ENCODE results near the gene MINDY3.
A peak's percentile ranks its signal among the peaks of the same experiment; 100 is the strongest.
"Not testable (repeated sequence)": the region's sequence is repeated elsewhere in the genome, so short reads cannot be mapped to it uniquely, and the experiment has no call there.

Gene MINDY3

GRCh38 chr10:15859906-15860691, at the start of gene MINDY3:
Gene MINDY3, minus strand, starts transcription at chr10:15860507. Its CDS starts 208 bp downstream, at chr10:15860299.
- peak; percentile 94 for DNase-seq

- DNase-seq, result no peak
These were observed 41.6 kb upstream of the MINDY3 start for GRCh38 chr10:15901889-15902288.

- no peak for DNase-seq
These were observed 37.7 kb upstream of the MINDY3 start for GRCh38 chr10:15898046-15898445.

- DNase-seq, result no peak
These were observed 37.0 kb upstream of the MINDY3 start for GRCh38 chr10:15897287-15897686.

GRCh38 chr10:15896654-15897053, 36.3 kb upstream of the MINDY3 start:
- no peak for DNase-seq

GRCh38 chr10:15884447-15884846, 24.1 kb upstream of the MINDY3 start:
- DNase-seq, result no peak

- DNase-seq, result no peak
These were observed 21.2 kb upstream of the MINDY3 start for GRCh38 chr10:15881542-15881941.

- DNase-seq, result no peak
These were observed 19.4 kb upstream of the MINDY3 start for GRCh38 chr10:15879663-15880062.

GRCh38 chr10:15879058-15879457, 18.8 kb upstream of the MINDY3 start:
- no peak for DNase-seq

GRCh38 chr10:15877836-15878576, 17.7 kb upstream of the MINDY3 start:
- DNase-seq, result no peak

- not testable (repeated sequence) for DNase-seq
These were observed 16.0 kb upstream of the MINDY3 start for GRCh38 chr10:15876274-15876673.

GRCh38 chr10:15872645-15873044, 12.3 kb upstream of the MINDY3 start:
- not testable (repeated sequence) for DNase-seq

GRCh38 chr10:15871823-15872222, 11.5 kb upstream of the MINDY3 start:
- DNase-seq, result no peak

GRCh38 chr10:15869935-15870334, 9.6 kb upstream of the MINDY3 start:
- DNase-seq, result no peak

GRCh38 chr10:15868006-15868405, 7.7 kb upstream of the MINDY3 start:
- no peak for DNase-seq

GRCh38 chr10:15865304-15865703, 5.0 kb upstream of the MINDY3 start:
- DNase-seq, result no peak

GRCh38 chr10:15864419-15864818, 4.1 kb upstream of the MINDY3 start:
- no peak for DNase-seq

- DNase-seq, result no peak
These were observed 3.4 kb upstream of the MINDY3 start for GRCh38 chr10:15863733-15864132.

GRCh38 chr10:15863323-15863722, 3.0 kb upstream of the MINDY3 start:
- no peak for DNase-seq

GRCh38 chr10:15860692-15861201, 440 bp upstream of the MINDY3 start:
- no peak for DNase-seq

GRCh38 chr10:15859509-15859905, 800 bp downstream of the MINDY3 start:
- DNase-seq, result no peak

- DNase-seq, result no peak
These were observed 1.4 kb downstream of the MINDY3 start for GRCh38 chr10:15858861-15859281.

- DNase-seq, result no peak
These were observed 3.2 kb downstream of the MINDY3 start for GRCh38 chr10:15857107-15857575.

All from activated effector memory CD4-positive, alpha-beta T cell treated with anti-CD3 and anti-CD28 coated beads, Interleukin-2, amount 50 U/mL, for 16 hours (primary cell).